Peyer's patch (tissue), 4 donors: Measurements from ENCODE around the gene COPZ2. TPM values are rescaled to one million over a fixed set of nuclear protein-coding genes. Genes with fewer than 3 reads are reported as not detected.
"Not testable (repeated sequence)": the region's sequence is repeated elsewhere in the genome, so short reads cannot be mapped to it uniquely, and the experiment has no call there.

ENCODE experiments used
- DNase-seq, 3 donors: peaks; one replicate each; pipeline ENCODE4 v3.0.0-alpha.2; 2017 to 2019
- H3K27ac ChIP-seq, 4 donors: fragments of 200-600 bp; sonication (generic); one replicate each; pipeline ENCODE4 v1.5.1; 2016 to 2019
- H3K27me3 ChIP-seq, 2 donors: fragments of 200-600 bp; sonication (generic); one replicate each; pipeline ENCODE4 v1.5.1; 2019
- H3K36me3 ChIP-seq, 3 donors: fragments of 200-600 bp; sonication (generic); one replicate each; pipeline ENCODE4 v1.5.1; 2016 to 2019
- H3K4me1 ChIP-seq, 4 donors: fragments of 200-600 bp; sonication (generic); one replicate each; pipeline ENCODE4 v1.5.1; 2016 to 2019
- H3K4me3 ChIP-seq, 4 donors: fragments of 200-600 bp; sonication (generic); 1 replicate in 3 of 4; 2 replicates in 1 of 4; pipeline ENCODE4 v1.5.1; 2016 to 2019; ENCODE audit warnings: mild to moderate bottlenecking in 1 of 4
- H3K9me3 ChIP-seq, 4 donors: fragments of 200-600 bp; sonication (generic); one replicate each; pipeline ENCODE4 v1.5.1; 2016 to 2019; ENCODE audit warnings: mild to moderate bottlenecking in 1 of 4
- CTCF ChIP-seq, 6 experiments: fragments of 450-650 bp in 4 of 6; fragments of 200-600 bp in 2 of 6; sonication (generic) in 1 of 6; IDR thresholded peaks; one replicate each; pipeline ENCODE4 v1.5.1; 2017 to 2019; ENCODE audit warnings: antibody characterized with exemption in 6 of 6, mild to moderate bottlenecking in 3 of 6, moderate library complexity in 1 of 6
- POLR2A ChIP-seq, 2 donors: fragments of 450-650 bp; IDR thresholded peaks; one replicate each; pipeline ENCODE4 v1.5.1; 2017; ENCODE audit warnings: antibody characterized with exemption in 2 of 2, mild to moderate bottlenecking in 2 of 2, moderate library complexity in 2 of 2
- total RNA-seq, 4 donors: library from RNA; depleted of rRNA; stranded (reverse); fragments of >200 nt; gene quantifications; one replicate each; pipeline ENCODE4 v1.1.0, GENCODE V29; 2016

Gene COPZ2
- total RNA-seq, 4 donors from 2014 or later, result 2.2 to 27.2 (median 7.0) TPM

- H3K27ac ChIP-seq, result no peak overlapping the region
- no peaks in the 10 kb centered on the region for H3K27me3 ChIP-seq
- no peak overlapping the region for H3K4me3 ChIP-seq
- TF ChIP-seq POLR2A (IDR thresholded peaks at IDR 0.05), result no peak
- no peak for TF ChIP-seq CTCF (IDR thresholded peaks at IDR 0.05)
- no peaks in the 10 kb centered on the region for H3K4me1 ChIP-seq
- no peaks in the 10 kb centered on the region for H3K36me3 ChIP-seq
- H3K9me3 ChIP-seq, result no peaks in the 10 kb centered on the region
- no peak for DNase-seq
These were observed 46.5 kb downstream of the COPZ2 start for GRCh38 chr17:47990962-47991731.

GRCh38 chr17:47989700-47990099, 47.9 kb downstream of the COPZ2 start:
- no peaks in the 10 kb centered on the region for H3K9me3 ChIP-seq
- no peak for DNase-seq
- H3K4me1 ChIP-seq, result no peaks in the 10 kb centered on the region
- TF ChIP-seq POLR2A (IDR thresholded peaks at IDR 0.05), result no peak
- TF ChIP-seq CTCF (IDR thresholded peaks at IDR 0.05), result no peak
- no peaks in the 10 kb centered on the region for H3K36me3 ChIP-seq
- no peak overlapping the region for H3K27ac ChIP-seq
- H3K27me3 ChIP-seq, result no peaks in the 10 kb centered on the region
- no peak overlapping the region for H3K4me3 ChIP-seq

GRCh38 chr17:47989159-47989558, 48.4 kb downstream of the COPZ2 start:
- TF ChIP-seq POLR2A (IDR thresholded peaks at IDR 0.05), result no peak
- TF ChIP-seq CTCF (IDR thresholded peaks at IDR 0.05), result no peak
- H3K27ac ChIP-seq, result no peak overlapping the region
- peaks cover 0 to 5% (median 0%) of the 10 kb centered on the region in 3 donors for H3K36me3 ChIP-seq
- H3K4me1 ChIP-seq, result no peaks in the 10 kb centered on the region
- no peak overlapping the region for H3K4me3 ChIP-seq
- H3K27me3 ChIP-seq, result no peaks in the 10 kb centered on the region
- no peak for DNase-seq
- H3K9me3 ChIP-seq, result no peaks in the 10 kb centered on the region

GRCh38 chr17:47988445-47988844, 49.2 kb downstream of the COPZ2 start:
- not testable (repeated sequence) for H3K27ac ChIP-seq, H3K27me3 ChIP-seq, H3K4me1 ChIP-seq, H3K4me3 ChIP-seq, H3K9me3 ChIP-seq, DNase-seq
- peaks cover 0 to 11% (median 0%) of the 10 kb centered on the region in 3 donors for H3K36me3 ChIP-seq

- no peaks in the 10 kb centered on the region for H3K9me3 ChIP-seq
- H3K36me3 ChIP-seq, result peaks cover 0 to 21% (median 0%) of the 10 kb centered on the region in 3 donors
- no peak overlapping the region for H3K27ac ChIP-seq
- H3K4me1 ChIP-seq, result no peaks in the 10 kb centered on the region
- DNase-seq, result no peak
- no peak for TF ChIP-seq CTCF (IDR thresholded peaks at IDR 0.05)
- no peak for TF ChIP-seq POLR2A (IDR thresholded peaks at IDR 0.05)
- no peaks in the 10 kb centered on the region for H3K27me3 ChIP-seq
- H3K4me3 ChIP-seq, result no peak overlapping the region
These were observed 50.3 kb downstream of the COPZ2 start for GRCh38 chr17:47987240-47987835.

- TF ChIP-seq POLR2A (IDR thresholded peaks at IDR 0.05), result no peak
- TF ChIP-seq CTCF (IDR thresholded peaks at IDR 0.05), result no peak
- H3K27ac ChIP-seq, result no peak overlapping the region
- H3K9me3 ChIP-seq, result no peaks in the 10 kb centered on the region
- H3K4me1 ChIP-seq, result no peaks in the 10 kb centered on the region
- peaks cover 0 to 29% (median 0%) of the 10 kb centered on the region in 3 donors for H3K36me3 ChIP-seq
- no peak overlapping the region for H3K4me3 ChIP-seq
- no peaks in the 10 kb centered on the region for H3K27me3 ChIP-seq
- DNase-seq, result no peak
These were observed 51.1 kb downstream of the COPZ2 start for GRCh38 chr17:47986520-47986919.
